HCT116 (cell line): ENCODE measurements around the gene MAPK14. TPM values are rescaled to one million over a fixed set of nuclear protein-coding genes. Genes with fewer than 3 reads are reported as not detected.

ENCODE experiments used
- ATAC-seq: fragments of 200-7000 bp; cut with Tn5 transposase; 2 replicates; pipeline ENCODE4 v1.9.1; 2020; ENCODE audit warnings: mild to moderate bottlenecking, moderate library complexity
- BruUV-seq: library from RNA; stranded (reverse); fragments of 400-500 nt; replicated peaks from 2 replicates; lab custom pipeline; 2021; lab: Mats Ljungman, UMichigan
- CTCF ChIA-PET: fragments of 300-600 bp; sonication (Branson Sonifier 250); formaldehyde crosslinking; loops from one replicate; lab custom pipeline; 2021; ENCODE audit warnings: antibody characterized with exemption; lab: Charles Lee
- POLR2A ChIA-PET: fragments of 300-600, 350-600 bp; sonication (Branson Sonifier 250); formaldehyde crosslinking; loops from one replicate; lab custom pipeline; 2021; ENCODE audit warnings: antibody characterized with exemption; lab: Charles Lee
- RAD21 ChIA-PET, 2 experiments: fragments of 300-600 bp; sonication (Branson Sonifier 250); formaldehyde crosslinking; loops; one replicate each; lab custom pipeline; 2023; ENCODE audit warnings: low total read pairs in 2 of 2; ENCODE audit not compliant: uncharacterized antibody in 2 of 2, unreplicated experiment in 2 of 2, low non-redundant PET in 1 of 2; lab: Charles Lee
- DNase-seq: peaks from one replicate; pipeline ENCODE4 v3.0.0-alpha.2; 2010; ENCODE audit warnings: low read depth, low spot score
- H2AFZ ChIP-seq: fragments of 200-600 bp; shearing (Covaris generic), sonication (generic); 2 replicates; pipeline ENCODE4 v1.6.1; 2017; ENCODE audit warnings: low read depth, mixed run types, mixed read lengths, antibody characterized with exemption, low read length; ENCODE audit not compliant: poor library complexity, severe bottlenecking
- H3K27ac ChIP-seq: 2 replicates; pipeline ENCODE4 v1.5.1; 2012; ENCODE audit warnings: low read depth, low read length
- H3K27me3 ChIP-seq: fragments of 200-600 bp; sonication (generic); 2 replicates; pipeline ENCODE4 v1.6.1; 2016; ENCODE audit warnings: mixed run types, low read length, mixed read lengths; ENCODE audit not compliant: insufficient read depth
- H3K36me3 ChIP-seq, 2 experiments: fragments of 200-500 bp in 1 of 2; fragments of 200-600 bp in 1 of 2; sonication (Bioruptor generic) in 1 of 2; sonication (generic) in 1 of 2; 2 replicates each; pipeline versions ENCODE4 v1.5.1 to v1.6.1; 2014 to 2016; ENCODE audit warnings: low read length in 2 of 2, inconsistent platforms in 1 of 2, mixed read lengths in 1 of 2, mixed run types in 1 of 2; ENCODE audit not compliant: insufficient read depth in 2 of 2, control insufficient read depth in 1 of 2
- H3K4me1 ChIP-seq, 2 experiments: fragments of 200-600 bp in 1 of 2; sonication (generic) in 1 of 2; 2 replicates each; pipeline versions ENCODE4 v1.5.1 to v1.6.1; 2012 to 2017; ENCODE audit warnings: low read length in 2 of 2, inconsistent platforms in 1 of 2, mild to moderate bottlenecking in 1 of 2, mixed read lengths in 1 of 2, mixed run types in 1 of 2, moderate library complexity in 1 of 2; ENCODE audit not compliant: insufficient read depth in 2 of 2, control insufficient read depth in 1 of 2
- H3K4me2 ChIP-seq: fragments of 200-600 bp; sonication (generic); 2 replicates; pipeline ENCODE4 v1.6.1; 2017; ENCODE audit warnings: mixed run types, low read length, mixed read lengths
- H3K4me3 ChIP-seq, 2 experiments: fragments of 200-600 bp in 1 of 2; sonication (generic) in 1 of 2; replicated peaks in 1 of 2; 2 replicates each; pipeline ENCODE4 v1.5.1; 2011 to 2016; ENCODE audit warnings: low read length in 2 of 2, control low read depth in 1 of 2, low read depth in 1 of 2, mild to moderate bottlenecking in 1 of 2, mixed read lengths in 1 of 2, mixed run types in 1 of 2
- H3K79me2 ChIP-seq: fragments of 200-600 bp; sonication (generic); 2 replicates; pipeline ENCODE4 v1.6.1; 2017; ENCODE audit warnings: mild to moderate bottlenecking, mixed run types, low read length, moderate library complexity, mixed read lengths; ENCODE audit not compliant: insufficient read depth
- H3K9ac ChIP-seq: fragments of 200-600 bp; sonication (generic); 2 replicates; pipeline ENCODE4 v1.6.1; 2016; ENCODE audit warnings: low read length, mixed read lengths
- H3K9me2 ChIP-seq: fragments of 200-600 bp; sonication (generic), shearing (Covaris generic); 2 replicates; pipeline ENCODE4 v1.6.1; 2017; ENCODE audit warnings: mixed run types, mild to moderate bottlenecking, moderate library complexity; ENCODE audit not compliant: insufficient read depth
- H3K9me3 ChIP-seq, 2 experiments: fragments of 200-500 bp in 1 of 2; fragments of 200-600 bp in 1 of 2; sonication (Bioruptor generic) in 1 of 2; sonication (generic) in 1 of 2; 2 replicates each; pipeline ENCODE4 v1.6.1; 2014 to 2017; ENCODE audit warnings: low read length in 2 of 2, mixed read lengths in 2 of 2, inconsistent platforms in 1 of 2, low read depth in 1 of 2, mild to moderate bottlenecking in 1 of 2, mixed run types in 1 of 2, moderate library complexity in 1 of 2; ENCODE audit not compliant: control insufficient read depth in 1 of 2, insufficient read depth in 1 of 2
- H4K20me1 ChIP-seq: fragments of 200-600 bp; sonication (generic), shearing (Covaris generic); 2 replicates; pipeline ENCODE4 v1.6.1; 2017; ENCODE audit warnings: mixed run types, mild to moderate bottlenecking, moderate library complexity; ENCODE audit not compliant: insufficient read depth
- ATF3 ChIP-seq: IDR thresholded peaks from 2 replicates; pipeline ENCODE4 v1.6.1; 2012
- ELF1 ChIP-seq: IDR thresholded peaks from 2 replicates; pipeline ENCODE4 v1.6.1; 2012; ENCODE audit warnings: low read depth, borderline replicate concordance
- EZH2phosphoT487 ChIP-seq: fragments of 200-600 bp; IDR thresholded peaks from 2 replicates; pipeline ENCODE4 v1.6.1; 2018; ENCODE audit warnings: antibody characterized with exemption, borderline replicate concordance
- MAX ChIP-seq: IDR thresholded peaks from 2 replicates; pipeline ENCODE4 v1.6.1; 2012
- POLR2A ChIP-seq: IDR thresholded peaks from 2 replicates; pipeline ENCODE4 v1.7.0; 2011; ENCODE audit warnings: borderline replicate concordance; ENCODE audit not compliant: insufficient read depth, insufficient read length; ENCODE audit errors: extremely low read depth
- POLR2AphosphoS5 ChIP-seq: IDR thresholded peaks from 2 replicates; pipeline ENCODE4 v1.6.1; 2011; ENCODE audit warnings: mild to moderate bottlenecking, low read depth, low read length, moderate library complexity
- REST ChIP-seq: IDR thresholded peaks from 2 replicates; pipeline ENCODE4 v1.6.1; 2012; ENCODE audit warnings: low read depth
- SIN3A ChIP-seq: IDR thresholded peaks from 2 replicates; pipeline ENCODE4 v1.6.1; 2012; ENCODE audit warnings: low read depth
- YY1 ChIP-seq: IDR thresholded peaks from 2 replicates; pipeline ENCODE4 v1.6.1; 2011; ENCODE audit warnings: low read length, low read depth, moderate library complexity, mild to moderate bottlenecking; ENCODE audit not compliant: insufficient replicate concordance; ENCODE audit errors: extremely low read depth
- ZBTB33 ChIP-seq: IDR thresholded peaks from 2 replicates; pipeline ENCODE4 v1.6.1; 2011; ENCODE audit warnings: mild to moderate bottlenecking, low read length, moderate library complexity; ENCODE audit not compliant: insufficient replicate concordance; ENCODE audit errors: extremely low read depth
- ZFX ChIP-seq: fragments of 450-650 bp; IDR thresholded peaks from 2 replicates; pipeline ENCODE4 v1.6.1; 2017
- ZNF274 ChIP-seq: fragments of 200-500 bp; sonication (Bioruptor generic); IDR thresholded peaks from 2 replicates; pipeline ENCODE4 v1.6.1; 2014; ENCODE audit warnings: mild to moderate bottlenecking, low read depth, low read length, inconsistent platforms
- intact Hi-C: fragments of 100-400 bp; cut with micrococcal nuclease; formaldehyde crosslinking; loops from 2 replicates; pipeline ENCODE4 v1.10.0; 2022
- total RNA-seq: library from RNA; stranded (reverse); gene quantifications from one replicate; pipeline ENCODE4 v1.2.1, GENCODE V29; 2021; ENCODE audit not compliant: unreplicated experiment

MAPK14 gene
- total RNA-seq, 1 experiment from 2014 or later: 34.2 TPM

DNA sequence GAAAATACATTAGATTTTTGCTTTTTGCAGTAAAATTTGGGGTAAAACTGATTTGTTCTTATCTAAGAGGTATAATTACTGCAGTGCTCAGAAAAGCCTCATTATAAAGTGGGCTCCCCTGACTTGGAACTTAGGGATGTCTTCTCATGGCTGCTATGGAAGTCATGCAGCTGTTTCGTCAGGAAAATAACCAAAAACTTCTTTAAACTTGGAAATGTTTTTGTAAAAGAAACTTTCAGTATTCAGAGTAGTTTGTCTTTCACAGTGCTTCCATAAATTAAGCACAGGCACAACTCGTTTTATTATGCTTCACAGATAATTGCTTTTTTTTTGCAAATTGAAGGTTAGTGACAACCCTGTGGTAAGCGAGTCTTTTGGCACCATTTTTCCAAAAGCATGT is 6.8 kb downstream of the MAPK14 start:
- peaks cover 6% of the 10 kb centered on the region; the same call in 1 of the 2 replicates for H4K20me1 ChIP-seq
- H3K4me1 ChIP-seq: peaks cover 2 to 7% of the 10 kb centered on the region in 2 experiments; a peak in 3 of 4 replicates
- intact Hi-C loops: no loop called here

More for the DNA sequence above, 6.8 kb downstream of the MAPK14 start:
- no peak overlapping the region for H2AFZ ChIP-seq
- H3K9me3 ChIP-seq: no peaks in the 10 kb centered on the region
- H3K27me3 ChIP-seq: no peaks in the 10 kb centered on the region
- BruUV-seq: no TSS peak
- ChIA-PET RAD21 (no interaction called here), CTCF (no interaction called here), POLR2A (interaction anchor here (0.7 kb wide), 1 partner anchor 533 kb away, joined by 4 read pairs; no protein-coding TSS in a partner anchor)
- no peak overlapping the region for H3K4me3 ChIP-seq
- no peak overlapping the region for H3K27ac ChIP-seq
- DNase-seq (no peak), ATAC-seq (no peak)
- no peak for TF ChIP-seq ATF3
- no peak for TF ChIP-seq ELF1
- TF ChIP-seq YY1: no peak
- no peak for TF ChIP-seq POLR2AphosphoS5
- TF ChIP-seq EZH2phosphoT487: no peak
- no peak for TF ChIP-seq MAX
- no peak for TF ChIP-seq ZNF274
- TF ChIP-seq POLR2A: no peak
- TF ChIP-seq ZBTB33: no peak
- TF ChIP-seq SIN3A: no peak
- no peak for TF ChIP-seq ZFX
- no peak for TF ChIP-seq REST
- H3K4me2 ChIP-seq: no peak overlapping the region
- peaks cover 98% of the 10 kb centered on the region for H3K79me2 ChIP-seq
- H3K9me2 ChIP-seq: no peaks in the 10 kb centered on the region
- H3K36me3 ChIP-seq: no peaks in the 10 kb centered on the region
- H3K9ac ChIP-seq: no peak overlapping the region
